WERI-Rb-1 (cell line): ENCODE results near the gene SMIM12.

ENCODE experiments used
- DNase-seq: peaks from one replicate; pipeline ENCODE4 v3.0.0-alpha.2; 2020
- H3K27ac ChIP-seq: fragments of 250-450 bp; sonication (Bioruptor Pico); 2 replicates; pipeline ENCODE4 v1.5.1; 2020; ENCODE audit warnings: mild to moderate bottlenecking, moderate library complexity
- H3K27me3 ChIP-seq: fragments of 250-450 bp; sonication (Bioruptor Pico); 2 replicates; pipeline ENCODE4 v1.5.1; 2021; ENCODE audit warnings: mild to moderate bottlenecking, low read depth, moderate library complexity; ENCODE audit not compliant: insufficient read depth, severe bottlenecking
- H3K36me3 ChIP-seq: fragments of 250-450 bp; sonication (Bioruptor Pico); 2 replicates; pipeline ENCODE4 v1.5.1; 2020; ENCODE audit warnings: mild to moderate bottlenecking, moderate library complexity
- H3K4me3 ChIP-seq: 2 replicates; pipeline ENCODE4 v1.5.1; 2011; ENCODE audit warnings: low read depth, mild to moderate bottlenecking, control low read depth, low read length
- H3K9me3 ChIP-seq: fragments of 250-450 bp; sonication (Bioruptor Pico); 2 replicates; pipeline ENCODE4 v1.5.1; 2021; ENCODE audit warnings: mild to moderate bottlenecking, moderate library complexity; ENCODE audit not compliant: severe bottlenecking
- CTCF ChIP-seq: IDR thresholded peaks from 2 replicates; pipeline ENCODE4 v1.5.1; 2011; ENCODE audit warnings: low read depth, mild to moderate bottlenecking, control low read depth, inconsistent platforms, low read length

Gene SMIM12

GRCh38 chr1:34874296-34874952 lies 14.9 kb upstream of the SMIM12 start:
- Histone ChIP-seq H3K36me3 (peaks cover 10% of the 10 kb centered on the region; the same call in 1 of the 2 replicates), H3K27me3 (no peaks in the 10 kb centered on the region), H3K4me3 (no peak overlapping the region), H3K27ac (no peak overlapping the region), H3K9me3 (no peaks in the 10 kb centered on the region)
- DNase-seq, result no peak
- no peak for TF ChIP-seq CTCF

GRCh38 chr1:34872133-34872503 lies 12.6 kb upstream of the SMIM12 start:
- DNase-seq, result no peak

DNA sequence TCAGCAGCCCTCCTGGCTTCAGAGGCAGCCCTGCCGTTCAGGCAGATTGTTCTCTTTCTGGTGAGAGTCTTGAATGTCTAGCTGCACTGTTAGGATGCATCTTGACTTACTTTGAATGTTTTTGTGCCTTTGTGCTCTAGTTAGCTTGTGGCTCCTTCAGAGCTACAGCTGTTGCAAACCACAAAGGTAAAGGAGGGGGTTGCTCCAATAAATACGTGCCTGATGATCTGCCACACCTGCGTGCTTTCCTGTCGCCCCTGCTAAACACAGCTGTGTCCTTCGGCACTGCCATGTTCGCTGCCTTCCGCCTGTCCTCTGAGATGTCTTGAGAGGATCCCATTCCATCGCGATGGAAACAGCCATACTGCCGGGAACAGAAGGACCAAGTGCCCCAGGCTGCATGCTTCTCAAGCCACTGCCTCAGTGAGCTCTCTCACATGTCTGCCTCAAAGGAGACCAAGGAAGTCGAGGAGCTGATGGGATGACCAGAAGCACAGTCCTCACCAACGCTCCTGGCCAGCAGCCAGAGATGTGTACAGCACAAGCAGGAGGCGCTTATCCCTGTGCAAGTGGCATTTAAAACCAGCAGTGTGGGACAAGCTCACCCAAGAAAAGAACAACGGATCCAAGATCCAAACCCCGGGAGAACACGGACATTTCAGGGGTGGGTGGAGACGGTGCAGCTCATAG lies 12.0 kb upstream of the SMIM12 start:
- Histone ChIP-seq H3K4me3 (no peak overlapping the region), H3K27ac (no peak overlapping the region), H3K36me3 (peaks cover 16% of the 10 kb centered on the region), H3K9me3 (no peaks in the 10 kb centered on the region), H3K27me3 (no peaks in the 10 kb centered on the region)
- DNase-seq, result no peak
- TF ChIP-seq CTCF, result no peak

More at GRCh38 chr1:34872133-34872503, 12.6 kb upstream of the SMIM12 start:
- Histone ChIP-seq H3K4me3 (no peak overlapping the region), H3K27me3 (no peaks in the 10 kb centered on the region), H3K9me3 (no peaks in the 10 kb centered on the region), H3K36me3 (peaks cover 13% of the 10 kb centered on the region; the same call in 1 of the 2 replicates), H3K27ac (no peak overlapping the region)
- TF ChIP-seq CTCF, result no peak

- Histone ChIP-seq H3K36me3 (peaks cover 14% of the 10 kb centered on the region), H3K4me3 (no peak overlapping the region), H3K27me3 (no peaks in the 10 kb centered on the region), H3K9me3 (no peaks in the 10 kb centered on the region), H3K27ac (no peak overlapping the region)
- no peak for DNase-seq
- TF ChIP-seq CTCF, result no peak
Measured at GRCh38 chr1:34870395-34870794, 10.8 kb upstream of the SMIM12 start.

DNA sequence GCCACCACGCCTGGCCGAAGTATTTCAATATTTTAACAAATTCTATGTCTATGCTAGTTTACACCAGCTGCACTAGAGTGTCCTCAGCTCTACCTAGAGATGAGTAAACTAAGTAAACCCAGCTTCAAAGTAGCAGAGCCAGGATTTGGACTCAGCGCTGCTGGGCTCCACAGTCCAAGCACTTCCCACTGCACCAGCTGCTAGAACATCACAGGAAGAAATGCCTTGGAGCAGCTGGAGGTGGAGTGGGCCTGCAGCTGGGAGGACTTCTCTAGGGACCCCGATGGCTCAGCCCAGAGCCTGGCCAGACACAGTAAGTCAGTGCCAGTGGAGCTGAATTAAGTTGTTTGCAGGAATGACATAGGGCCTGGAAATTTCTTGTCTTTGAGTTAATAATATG lies 10.2 kb upstream of the SMIM12 start:
- H3K27ac ChIP-seq, result no peak overlapping the region

More for the DNA sequence above, 10.2 kb upstream of the SMIM12 start:
- Histone ChIP-seq H3K9me3 (no peaks in the 10 kb centered on the region), H3K4me3 (no peak overlapping the region), H3K27me3 (no peaks in the 10 kb centered on the region), H3K36me3 (peaks cover 14% of the 10 kb centered on the region)
- no peak for TF ChIP-seq CTCF
- no peak for DNase-seq
